H9 (cell line): ENCODE results near the gene KAT2B. TPM values are rescaled to one million over a fixed set of nuclear protein-coding genes. Genes with fewer than 3 reads are reported as not detected.

Source experiments
- DNase-seq: peaks from one replicate; pipeline ENCODE4 v3.0.0-alpha.2; 2017
- H2AFZ ChIP-seq: one replicate; pipeline ENCODE4 v1.6.1; 2013; ENCODE audit warnings: mild to moderate bottlenecking, low read length, control low read depth, moderate library complexity
- H2AK5ac ChIP-seq: 2 replicates; pipeline ENCODE4 v1.6.1; 2013; ENCODE audit warnings: low read length, control low read depth, mixed read lengths; ENCODE audit not compliant: insufficient read length
- H2BK120ac ChIP-seq: one replicate; pipeline ENCODE4 v1.6.1; 2013; ENCODE audit warnings: low read depth, mild to moderate bottlenecking, low read length, control low read depth, inconsistent platforms; ENCODE audit not compliant: poor library complexity, severe bottlenecking
- H2BK12ac ChIP-seq: 2 replicates; pipeline ENCODE4 v1.6.1; 2013; ENCODE audit warnings: low read length, control low read depth, mixed read lengths, low read depth; ENCODE audit not compliant: insufficient read length
- H2BK15ac ChIP-seq: 2 replicates; pipeline ENCODE4 v1.6.1; 2013; ENCODE audit warnings: low read depth, low read length, control low read depth
- H2BK20ac ChIP-seq: one replicate; pipeline ENCODE4 v1.6.1; 2013; ENCODE audit warnings: low read depth, mild to moderate bottlenecking, low read length, control low read depth, inconsistent platforms; ENCODE audit not compliant: poor library complexity, severe bottlenecking
- H2BK5ac ChIP-seq: 2 replicates; pipeline ENCODE4 v1.6.1; 2013; ENCODE audit warnings: low read length, control low read depth, mixed read lengths; ENCODE audit not compliant: insufficient read length
- H3K14ac ChIP-seq: 2 replicates; pipeline ENCODE4 v1.6.1; 2013; ENCODE audit warnings: low read length, control low read depth; ENCODE audit not compliant: insufficient read depth
- H3K18ac ChIP-seq: 2 replicates; pipeline ENCODE4 v1.6.1; 2013; ENCODE audit warnings: low read depth, mild to moderate bottlenecking, mixed read lengths, low read length, control low read depth; ENCODE audit not compliant: insufficient read length
- H3K23ac ChIP-seq: 2 replicates; pipeline ENCODE4 v1.6.1; 2013; ENCODE audit warnings: low read length, control low read depth, mixed read lengths, low read depth; ENCODE audit not compliant: insufficient read length
- H3K23me2 ChIP-seq: 2 replicates; pipeline ENCODE4 v1.6.1; 2013; ENCODE audit warnings: low read depth, mild to moderate bottlenecking, mixed read lengths, low read length, control low read depth; ENCODE audit not compliant: insufficient read length, poor library complexity, severe bottlenecking
- H3K27ac ChIP-seq: 2 replicates; pipeline ENCODE4 v1.5.1; 2013; ENCODE audit warnings: low read length, control low read depth, mixed read lengths, low read depth; ENCODE audit not compliant: insufficient read length
- H3K27me3 ChIP-seq: 2 replicates; pipeline ENCODE4 v1.6.1; 2013; ENCODE audit warnings: low read length, control low read depth, inconsistent platforms; ENCODE audit not compliant: insufficient read depth
- H3K4ac ChIP-seq: 2 replicates; pipeline ENCODE4 v1.6.1; 2013; ENCODE audit warnings: low read depth, mild to moderate bottlenecking, control low read depth, inconsistent platforms, low read length, moderate library complexity
- H3K4me1 ChIP-seq: 2 replicates; pipeline ENCODE4 v1.6.1; 2013; ENCODE audit warnings: low read length, control low read depth, inconsistent platforms; ENCODE audit not compliant: insufficient read depth
- H3K4me2 ChIP-seq: 2 replicates; pipeline ENCODE4 v1.6.1; 2013; ENCODE audit warnings: low read length, control low read depth, mixed read lengths; ENCODE audit not compliant: insufficient read length, insufficient read depth
- H3K56ac ChIP-seq: 2 replicates; pipeline ENCODE4 v1.6.1; 2013; ENCODE audit warnings: low read depth, mild to moderate bottlenecking, mixed read lengths, low read length, control low read depth; ENCODE audit not compliant: insufficient read length
- H3K79me1 ChIP-seq: 2 replicates; pipeline ENCODE4 v1.6.1; 2013; ENCODE audit warnings: low read depth, mild to moderate bottlenecking, moderate library complexity, low read length, control low read depth, inconsistent platforms; ENCODE audit not compliant: insufficient read depth, poor library complexity, severe bottlenecking
- H3K79me2 ChIP-seq: 2 replicates; pipeline ENCODE4 v1.6.1; 2013; ENCODE audit warnings: low read length, control low read depth, inconsistent platforms; ENCODE audit not compliant: insufficient read depth
- H3K9ac ChIP-seq: 2 replicates; pipeline ENCODE4 v1.6.1; 2013; ENCODE audit warnings: low read length, control low read depth, mixed read lengths; ENCODE audit not compliant: insufficient read length; ENCODE audit errors: extremely low read depth
- H3K9me3 ChIP-seq: one replicate; pipeline ENCODE4 v1.6.1; 2013; ENCODE audit warnings: low read depth, low read length, inconsistent platforms; ENCODE audit not compliant: control insufficient read depth
- H3T11ph ChIP-seq: one replicate; pipeline ENCODE4 v1.6.1; 2013; ENCODE audit warnings: mild to moderate bottlenecking, low read length, control low read depth, inconsistent platforms
- H4K20me1 ChIP-seq: one replicate; pipeline ENCODE4 v1.6.1; 2013; ENCODE audit not compliant: control insufficient read depth, insufficient read length, insufficient read depth
- H4K5ac ChIP-seq: 2 replicates; pipeline ENCODE4 v1.6.1; 2013; ENCODE audit warnings: low read depth, mild to moderate bottlenecking, mixed read lengths, low read length, control low read depth; ENCODE audit not compliant: insufficient read length
- H4K8ac ChIP-seq: replicated peaks from 2 replicates; pipeline ENCODE4 v1.6.1; 2013; ENCODE audit warnings: low read length, control low read depth, mixed read lengths, low read depth; ENCODE audit not compliant: insufficient read length
- H4K91ac ChIP-seq: 2 replicates; pipeline ENCODE4 v1.6.1; 2013; ENCODE audit warnings: low read depth, mild to moderate bottlenecking, moderate library complexity, mixed read lengths, low read length, control low read depth; ENCODE audit not compliant: insufficient read length
- H3K27ac Mint-ChIP-seq, 3 experiments: 2 replicates in 2 of 3; 3 replicates in 1 of 3; pipeline ENCODE4 v1.8.0; 2020 to 2021; ENCODE audit warnings: mixed read lengths in 3 of 3, mild to moderate bottlenecking in 1 of 3, moderate library complexity in 1 of 3
- H3K27me3 Mint-ChIP-seq: 2 replicates; pipeline ENCODE4 v1.8.0; 2021; ENCODE audit warnings: low read depth, mild to moderate bottlenecking, moderate library complexity, mixed read lengths
- H3K36me3 Mint-ChIP-seq, 3 experiments: 2 replicates in 2 of 3; 3 replicates in 1 of 3; pipeline ENCODE4 v1.8.0; 2020 to 2021; ENCODE audit warnings: low read depth in 3 of 3, mixed read lengths in 3 of 3; ENCODE audit not compliant: insufficient read depth in 1 of 3
- H3K4me1 Mint-ChIP-seq, 2 experiments: 2 replicates each; pipeline ENCODE4 v1.8.0; 2020; ENCODE audit warnings: mixed read lengths in 2 of 2
- H3K4me3 Mint-ChIP-seq, 2 experiments: 2 replicates in 1 of 2; 3 replicates in 1 of 2; pipeline ENCODE4 v1.8.0; 2020 to 2021; ENCODE audit warnings: mild to moderate bottlenecking in 2 of 2, mixed read lengths in 2 of 2, moderate library complexity in 1 of 2
- H3K9me3 Mint-ChIP-seq, 2 experiments: 2 replicates in 1 of 2; 3 replicates in 1 of 2; pipeline ENCODE4 v1.8.0; 2020; ENCODE audit warnings: mild to moderate bottlenecking in 2 of 2, mixed read lengths in 2 of 2, moderate library complexity in 1 of 2
- microRNA-seq: library from miRNA; unstranded; fragments of <30 nt; microRNA quantifications from one replicate; pipeline ENCODE4, GENCODE V29; 2020; ENCODE audit warnings: borderline microRNAs expressed
- total RNA-seq: library from RNA; stranded (reverse); gene quantifications from 2 replicates; pipeline ENCODE4 v1.2.1, GENCODE V29; 2021
- TF ChIP-seq, protein P1 (sequence below): fragments of 200-600 bp; sonication (generic); conservative IDR thresholded peaks from 3 replicates; pipeline ENCODE4 v1.8.0; 2021; ENCODE audit warnings: antibody characterized with exemption, mild to moderate bottlenecking

Gene KAT2B
- total RNA-seq, 1 experiment from 2014 or later: 6.3 TPM

- Mint-ChIP-seq H3K27me3 (no peaks in the 10 kb centered on the region; the same call in 1 of the 2 replicates), H3K4me3 (no peak overlapping the region), H3K4me1 (no peaks in the 10 kb centered on the region), H3K36me3 (no peaks in the 10 kb centered on the region), H3K27ac (no peak overlapping the region), H3K9me3 (no peaks in the 10 kb centered on the region; a peak in 2 of 5 replicates)
- Histone ChIP-seq H4K5ac (no peak overlapping the region), H2BK20ac (no peak overlapping the region), H2AFZ (no peak overlapping the region), H3K27me3 (no peaks in the 10 kb centered on the region), H2BK12ac (no peak overlapping the region), H3K9me3 (no peaks in the 10 kb centered on the region), H3K4me2 (no peak overlapping the region), H3K4me1 (no peaks in the 10 kb centered on the region), H3K14ac (no peak overlapping the region), H4K91ac (no peak overlapping the region), H2BK15ac (no peak overlapping the region), H3K56ac (no peak overlapping the region), H3T11ph (no peak overlapping the region), H2AK5ac (no peak overlapping the region), H3K79me1 (no peaks in the 10 kb centered on the region), H3K23ac (no peak overlapping the region), H3K18ac (no peak overlapping the region), H3K27ac (no peak overlapping the region), H3K23me2 (no peaks in the 10 kb centered on the region), H3K4ac (no peak overlapping the region), H3K79me2 (no peaks in the 10 kb centered on the region), H4K8ac (no peak overlapping the region), H2BK5ac (no peak overlapping the region), H4K20me1 (no peaks in the 10 kb centered on the region), H3K9ac (no peak overlapping the region), H2BK120ac (no peak overlapping the region)
- no peak for DNase-seq
- TF ChIP-seq, protein P1, sequence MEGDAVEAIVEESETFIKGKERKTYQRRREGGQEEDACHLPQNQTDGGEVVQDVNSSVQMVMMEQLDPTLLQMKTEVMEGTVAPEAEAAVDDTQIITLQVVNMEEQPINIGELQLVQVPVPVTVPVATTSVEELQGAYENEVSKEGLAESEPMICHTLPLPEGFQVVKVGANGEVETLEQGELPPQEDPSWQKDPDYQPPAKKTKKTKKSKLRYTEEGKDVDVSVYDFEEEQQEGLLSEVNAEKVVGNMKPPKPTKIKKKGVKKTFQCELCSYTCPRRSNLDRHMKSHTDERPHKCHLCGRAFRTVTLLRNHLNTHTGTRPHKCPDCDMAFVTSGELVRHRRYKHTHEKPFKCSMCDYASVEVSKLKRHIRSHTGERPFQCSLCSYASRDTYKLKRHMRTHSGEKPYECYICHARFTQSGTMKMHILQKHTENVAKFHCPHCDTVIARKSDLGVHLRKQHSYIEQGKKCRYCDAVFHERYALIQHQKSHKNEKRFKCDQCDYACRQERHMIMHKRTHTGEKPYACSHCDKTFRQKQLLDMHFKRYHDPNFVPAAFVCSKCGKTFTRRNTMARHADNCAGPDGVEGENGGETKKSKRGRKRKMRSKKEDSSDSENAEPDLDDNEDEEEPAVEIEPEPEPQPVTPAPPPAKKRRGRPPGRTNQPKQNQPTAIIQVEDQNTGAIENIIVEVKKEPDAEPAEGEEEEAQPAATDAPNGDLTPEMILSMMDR: no peak
Measured at GRCh38 chr3:20201143-20201542, 160.9 kb downstream of the KAT2B start.

Small RNA genes lying within 50 kb of the gene (microRNA-seq; reads per million reads assigned to microRNA genes)
- not detected for gene MIR3135A

Other genes with a start within 250 kb of the KAT2B start
- 1.6 and 1.9 TPM in 2 replicates for gene EFHB, start 106.2 kb upstream of the KAT2B start, total RNA-seq
- 84.8 and 85.2 TPM in 2 replicates for gene RAB5A, start 93.3 kb upstream of the KAT2B start, total RNA-seq
- not detected in 2 replicates for gene PP2D1, start 28.2 kb upstream of the KAT2B start, total RNA-seq
- 28.1 and 30.7 TPM in 2 replicates for gene SGO1, start 145.8 kb downstream of the KAT2B start, total RNA-seq